Stimulated activated CD8-positive, alpha-beta memory T cell treated with anti-CD3 and anti-CD28 coated beads, Interleukin-4, amount 100 ng/mL, for 4 hours (primary cell): ENCODE measurements around the gene PMAIP1.

Experiments used
- DNase-seq, 2 donors: peaks; one replicate each; pipeline ENCODE4 v3.0.0-alpha.2; 2020; ENCODE audit warnings: low read depth in 2 of 2, low spot score in 1 of 2

Gene PMAIP1

DNA sequence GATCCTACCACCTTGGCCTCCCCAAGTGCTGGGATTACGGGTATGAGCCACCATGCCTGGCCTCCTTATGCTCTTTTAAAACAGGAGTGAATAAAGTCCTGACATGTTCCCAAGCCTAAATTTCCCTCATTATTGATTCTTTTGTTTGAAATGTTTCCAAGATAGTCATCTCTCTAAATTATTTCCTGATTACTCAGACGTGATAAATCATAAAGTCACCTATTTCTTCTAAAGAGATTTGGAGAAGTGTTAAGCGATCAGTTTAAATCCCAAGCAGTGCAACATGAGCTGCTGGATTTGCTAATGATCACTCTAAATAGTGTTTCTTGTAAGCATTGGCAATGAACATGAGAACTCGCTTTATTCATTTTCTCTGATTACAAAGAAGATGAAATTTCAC lies 51.8 kb downstream of the PMAIP1 start:
- DNase-seq, result no peak

DNA sequence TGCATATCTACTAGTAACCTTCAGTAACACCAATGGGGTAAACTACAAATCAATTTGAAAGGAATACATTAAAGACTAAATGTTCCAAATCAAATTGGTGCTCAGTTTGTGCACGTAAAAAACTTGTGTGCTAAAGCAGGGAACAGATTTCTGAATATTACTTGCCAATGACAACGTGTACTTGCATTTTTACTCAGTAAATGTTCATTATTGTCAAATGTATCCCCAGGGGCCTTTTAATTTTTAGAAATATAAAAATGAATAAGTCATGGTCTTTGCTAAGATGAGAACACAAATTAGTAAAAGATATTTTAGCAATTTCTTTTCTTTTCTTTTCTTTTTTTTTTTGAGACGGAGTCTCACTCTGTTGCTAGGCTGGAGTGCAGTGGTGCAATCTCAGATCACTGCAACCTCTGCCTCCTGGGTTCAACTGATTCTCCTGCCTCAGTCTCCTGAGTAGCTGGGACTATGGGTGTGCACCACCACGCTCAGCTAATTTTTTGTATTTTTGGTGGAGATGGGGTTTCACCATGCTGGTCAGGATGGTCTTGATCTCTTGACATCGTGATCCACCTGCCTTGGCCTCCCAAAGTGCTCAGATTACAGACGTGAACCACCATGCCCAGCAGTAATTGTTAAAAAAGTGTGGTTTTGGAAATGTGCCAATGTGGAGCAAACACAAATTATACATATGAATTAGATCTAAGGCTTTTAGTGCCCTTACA lies 52.6 kb downstream of the PMAIP1 start:
- no peak for DNase-seq
